Panc1 (cell line): ENCODE data around the gene LDLRAD4.

Source experiments
- POLR2AphosphoS5 ChIP-seq: IDR thresholded peaks from 2 replicates; pipeline ENCODE4 v1.6.1; 2012; ENCODE audit warnings: mild to moderate bottlenecking, low read depth, low read length, moderate library complexity
- SIN3A ChIP-seq: IDR thresholded peaks from 2 replicates; pipeline ENCODE4 v1.6.1; 2012; ENCODE audit warnings: low read depth, mild to moderate bottlenecking, low read length, moderate library complexity, borderline replicate concordance; ENCODE audit not compliant: insufficient read depth
- TF ChIP-seq, protein P1 (sequence below): fragments of 450-650 bp; IDR thresholded peaks from 2 replicates; pipeline ENCODE4 v1.5.1; 2017; ENCODE audit warnings: mild to moderate bottlenecking
- TF ChIP-seq, protein P2 (sequence below), 2 experiments: IDR thresholded peaks; 2 replicates each; pipeline ENCODE4 v1.6.1; 2011 to 2012; ENCODE audit warnings: low read depth in 2 of 2, control low read depth in 1 of 2, low read length in 1 of 2, mild to moderate bottlenecking in 1 of 2, moderate library complexity in 1 of 2; ENCODE audit not compliant: insufficient read depth in 1 of 2

DNA sequence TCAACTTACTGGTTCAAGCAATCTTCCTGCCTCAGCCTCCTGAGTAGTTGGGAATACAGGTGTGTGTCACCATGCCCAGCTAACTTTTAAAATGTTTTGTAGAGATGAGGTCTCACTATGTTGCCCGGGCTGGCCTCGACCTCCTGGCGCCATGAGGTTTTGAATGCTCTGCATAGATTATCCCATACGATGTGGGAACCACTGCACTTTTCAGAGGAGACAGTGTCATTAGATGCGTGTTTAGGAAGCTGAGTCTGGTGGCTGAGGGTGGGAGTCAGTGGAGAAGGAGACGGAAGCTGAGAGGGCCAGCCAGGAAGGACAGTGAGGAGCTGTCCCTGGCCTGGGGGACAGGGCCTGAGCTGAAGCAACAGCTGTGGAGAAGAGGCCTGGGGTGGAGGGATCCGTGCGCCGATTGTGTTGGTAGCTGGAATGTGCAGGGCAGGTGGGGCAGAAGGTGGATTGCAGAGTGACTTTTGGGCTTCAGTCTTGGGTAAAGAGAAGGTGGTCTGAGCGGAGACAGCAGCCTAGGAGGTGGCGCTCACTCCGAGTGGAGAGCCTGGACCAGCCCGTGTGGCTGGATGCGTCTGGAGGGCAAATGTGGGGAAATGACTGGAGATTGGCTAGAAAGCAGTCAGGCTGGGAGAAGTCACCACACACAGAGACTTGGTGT is 68.0 kb downstream of the LDLRAD4 start:
- TF ChIP-seq SIN3A (no peak), POLR2AphosphoS5 (no peak)
- TF ChIP-seq, protein P1, sequence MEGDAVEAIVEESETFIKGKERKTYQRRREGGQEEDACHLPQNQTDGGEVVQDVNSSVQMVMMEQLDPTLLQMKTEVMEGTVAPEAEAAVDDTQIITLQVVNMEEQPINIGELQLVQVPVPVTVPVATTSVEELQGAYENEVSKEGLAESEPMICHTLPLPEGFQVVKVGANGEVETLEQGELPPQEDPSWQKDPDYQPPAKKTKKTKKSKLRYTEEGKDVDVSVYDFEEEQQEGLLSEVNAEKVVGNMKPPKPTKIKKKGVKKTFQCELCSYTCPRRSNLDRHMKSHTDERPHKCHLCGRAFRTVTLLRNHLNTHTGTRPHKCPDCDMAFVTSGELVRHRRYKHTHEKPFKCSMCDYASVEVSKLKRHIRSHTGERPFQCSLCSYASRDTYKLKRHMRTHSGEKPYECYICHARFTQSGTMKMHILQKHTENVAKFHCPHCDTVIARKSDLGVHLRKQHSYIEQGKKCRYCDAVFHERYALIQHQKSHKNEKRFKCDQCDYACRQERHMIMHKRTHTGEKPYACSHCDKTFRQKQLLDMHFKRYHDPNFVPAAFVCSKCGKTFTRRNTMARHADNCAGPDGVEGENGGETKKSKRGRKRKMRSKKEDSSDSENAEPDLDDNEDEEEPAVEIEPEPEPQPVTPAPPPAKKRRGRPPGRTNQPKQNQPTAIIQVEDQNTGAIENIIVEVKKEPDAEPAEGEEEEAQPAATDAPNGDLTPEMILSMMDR, result no peak
- TF ChIP-seq, protein P2, sequence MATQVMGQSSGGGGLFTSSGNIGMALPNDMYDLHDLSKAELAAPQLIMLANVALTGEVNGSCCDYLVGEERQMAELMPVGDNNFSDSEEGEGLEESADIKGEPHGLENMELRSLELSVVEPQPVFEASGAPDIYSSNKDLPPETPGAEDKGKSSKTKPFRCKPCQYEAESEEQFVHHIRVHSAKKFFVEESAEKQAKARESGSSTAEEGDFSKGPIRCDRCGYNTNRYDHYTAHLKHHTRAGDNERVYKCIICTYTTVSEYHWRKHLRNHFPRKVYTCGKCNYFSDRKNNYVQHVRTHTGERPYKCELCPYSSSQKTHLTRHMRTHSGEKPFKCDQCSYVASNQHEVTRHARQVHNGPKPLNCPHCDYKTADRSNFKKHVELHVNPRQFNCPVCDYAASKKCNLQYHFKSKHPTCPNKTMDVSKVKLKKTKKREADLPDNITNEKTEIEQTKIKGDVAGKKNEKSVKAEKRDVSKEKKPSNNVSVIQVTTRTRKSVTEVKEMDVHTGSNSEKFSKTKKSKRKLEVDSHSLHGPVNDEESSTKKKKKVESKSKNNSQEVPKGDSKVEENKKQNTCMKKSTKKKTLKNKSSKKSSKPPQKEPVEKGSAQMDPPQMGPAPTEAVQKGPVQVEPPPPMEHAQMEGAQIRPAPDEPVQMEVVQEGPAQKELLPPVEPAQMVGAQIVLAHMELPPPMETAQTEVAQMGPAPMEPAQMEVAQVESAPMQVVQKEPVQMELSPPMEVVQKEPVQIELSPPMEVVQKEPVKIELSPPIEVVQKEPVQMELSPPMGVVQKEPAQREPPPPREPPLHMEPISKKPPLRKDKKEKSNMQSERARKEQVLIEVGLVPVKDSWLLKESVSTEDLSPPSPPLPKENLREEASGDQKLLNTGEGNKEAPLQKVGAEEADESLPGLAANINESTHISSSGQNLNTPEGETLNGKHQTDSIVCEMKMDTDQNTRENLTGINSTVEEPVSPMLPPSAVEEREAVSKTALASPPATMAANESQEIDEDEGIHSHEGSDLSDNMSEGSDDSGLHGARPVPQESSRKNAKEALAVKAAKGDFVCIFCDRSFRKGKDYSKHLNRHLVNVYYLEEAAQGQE (IDR thresholded peaks at IDR 0.05; ENCODE audit: insufficient read depth in 1 of 2, low read depth in 2 of 2, low read length in 1 of 2), result no peak
